ENCODE measurements around the gene EFCAB10.

EFCAB10 gene

GRCh38 chr7:105589356-105590077 is 8.2 kb upstream of the EFCAB10 start:
- H3K4me3 ChIP-seq: no peak overlapping the region
- TF ChIP-seq EZH2 (IDR thresholded peaks at IDR 0.05) (no peak), POLR2AphosphoS5 (IDR thresholded peaks at IDR 0.05; ENCODE audit: borderline replicate concordance, low read depth, low read length) (no peak), FOXP2 (optimal IDR thresholded peaks at IDR 0.05; ENCODE audit: control extremely low read depth, extremely low read length, insufficient read depth) (no peak)
- peak; percentile 63 for DNase-seq (ENCODE audit: low read depth, low spot score)
- no peaks in the 10 kb centered on the region for H3K36me3 ChIP-seq (ENCODE audit: insufficient read depth, low read length)
- no peak overlapping the region for H3K9ac ChIP-seq (ENCODE audit: insufficient read length)
- H3K9me3 ChIP-seq (ENCODE audit: low read depth, low read length): no peaks in the 10 kb centered on the region
- no peak overlapping the region for H3K27ac ChIP-seq

- DNase-seq (ENCODE audit: low read depth, low spot score): no peak
- no peak overlapping the region for H3K9ac ChIP-seq (ENCODE audit: insufficient read length)
- no peaks in the 10 kb centered on the region for H3K36me3 ChIP-seq (ENCODE audit: insufficient read depth, low read length)
- H3K27ac ChIP-seq: no peak overlapping the region
- H3K9me3 ChIP-seq (ENCODE audit: low read depth, low read length): no peaks in the 10 kb centered on the region
- TF ChIP-seq FOXP2 (optimal IDR thresholded peaks at IDR 0.05; ENCODE audit: control extremely low read depth, extremely low read length, insufficient read depth): no peak
- no peak for TF ChIP-seq EZH2 (IDR thresholded peaks at IDR 0.05)
- no peak for TF ChIP-seq POLR2AphosphoS5 (IDR thresholded peaks at IDR 0.05; ENCODE audit: borderline replicate concordance, low read depth, low read length)
- H3K4me3 ChIP-seq: no peak overlapping the region
Observed at GRCh38 chr7:105587909-105588635, 6.8 kb upstream of the EFCAB10 start.

DNA sequence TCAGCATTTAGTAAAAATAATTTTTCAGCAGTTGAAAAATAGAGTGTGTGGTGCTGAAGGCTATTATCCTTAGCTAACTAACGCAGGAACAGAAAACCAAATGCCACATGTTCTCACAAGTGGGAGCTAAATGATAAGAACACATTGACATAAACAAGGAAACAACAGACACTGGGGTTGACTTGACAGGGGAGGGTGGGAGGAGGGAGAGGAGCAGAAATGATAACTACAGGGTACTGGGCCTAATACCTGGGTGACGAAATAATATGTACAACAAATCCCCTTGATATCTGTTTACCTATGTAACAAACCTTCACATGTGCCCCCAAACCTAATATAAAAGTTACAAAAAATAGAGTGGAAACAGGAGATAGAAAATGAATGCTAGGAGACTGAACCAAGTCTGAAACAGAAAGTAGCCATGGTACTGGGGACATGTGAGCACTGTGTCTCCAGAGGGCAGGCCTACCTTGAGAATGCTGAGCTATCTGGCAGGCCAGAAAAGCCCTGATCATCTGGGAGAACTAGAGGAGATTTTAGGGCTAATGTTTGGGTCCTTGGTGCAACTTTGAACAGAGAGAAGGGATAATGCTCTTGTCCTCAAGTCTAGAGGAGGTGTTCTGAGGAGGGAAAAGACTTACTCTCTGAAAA is 4.7 kb upstream of the EFCAB10 start:
- no peak for DNase-seq (ENCODE audit: low read depth, low spot score)
- Histone ChIP-seq H3K4me3 (no peak overlapping the region), H3K9ac (ENCODE audit: insufficient read length) (no peak overlapping the region), H3K9me3 (ENCODE audit: low read depth, low read length) (no peaks in the 10 kb centered on the region), H3K27ac (no peak overlapping the region), H3K36me3 (ENCODE audit: insufficient read depth, low read length) (no peaks in the 10 kb centered on the region)
- TF ChIP-seq FOXP2 (optimal IDR thresholded peaks at IDR 0.05; ENCODE audit: control extremely low read depth, extremely low read length, insufficient read depth) (no peak), POLR2AphosphoS5 (IDR thresholded peaks at IDR 0.05; ENCODE audit: borderline replicate concordance, low read depth, low read length) (no peak)

DNA sequence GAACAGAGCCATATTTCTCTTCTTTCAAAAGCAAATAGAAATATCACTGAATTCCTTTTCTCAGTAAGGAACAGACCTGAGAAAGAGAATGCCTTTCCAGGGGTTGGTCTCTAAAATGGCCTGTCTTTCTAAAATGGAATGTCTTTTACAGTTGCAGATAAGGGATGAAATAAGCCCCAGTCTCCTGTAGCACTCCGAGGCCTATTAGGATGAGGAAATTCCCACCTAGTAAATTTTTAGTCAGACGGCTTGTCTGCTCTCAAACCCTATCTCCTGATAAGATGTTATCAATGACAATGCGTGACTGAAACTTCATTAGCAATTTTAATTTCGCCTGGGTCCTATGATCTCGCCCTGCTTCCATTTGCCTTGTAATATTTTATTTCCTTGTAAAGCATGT is 2.9 kb upstream of the EFCAB10 start:
- Histone ChIP-seq H3K27ac (no peak overlapping the region), H3K9ac (ENCODE audit: insufficient read length) (no peak overlapping the region), H3K9me3 (ENCODE audit: low read depth, low read length) (no peaks in the 10 kb centered on the region), H3K36me3 (ENCODE audit: insufficient read depth, low read length) (no peaks in the 10 kb centered on the region), H3K4me3 (no peak overlapping the region)
- no peak for DNase-seq (ENCODE audit: low read depth, low spot score)
- TF ChIP-seq POLR2AphosphoS5 (IDR thresholded peaks at IDR 0.05; ENCODE audit: borderline replicate concordance, low read depth, low read length): no peak
- TF ChIP-seq FOXP2 (optimal IDR thresholded peaks at IDR 0.05; ENCODE audit: control extremely low read depth, extremely low read length, insufficient read depth): no peak
- TF ChIP-seq EZH2 (IDR thresholded peaks at IDR 0.05): no peak

DNA sequence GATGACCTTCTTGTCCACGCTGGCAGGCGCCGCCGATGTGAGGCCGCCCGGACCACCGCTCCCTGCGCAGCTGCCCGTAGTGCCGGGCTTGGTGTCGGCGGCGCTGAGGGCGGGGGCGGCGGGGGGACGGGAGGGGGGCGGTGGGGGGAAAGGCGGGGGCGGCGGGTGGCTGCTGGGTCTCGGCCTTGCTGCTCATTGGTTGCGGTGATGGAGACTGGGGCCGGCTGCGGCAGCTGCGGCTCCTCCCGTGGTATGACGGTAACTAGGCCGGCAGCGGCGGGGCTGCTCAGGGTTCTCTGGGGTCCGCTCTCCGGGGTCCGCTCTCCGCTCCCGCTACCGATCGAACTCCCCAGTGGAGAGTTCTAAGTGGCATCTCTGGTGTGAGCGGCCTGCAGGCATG is 1.8 kb upstream of the EFCAB10 start:
- Histone ChIP-seq H3K9me3 (ENCODE audit: low read depth, low read length) (no peaks in the 10 kb centered on the region), H3K4me3 (no peak overlapping the region), H3K27ac (no peak overlapping the region), H3K9ac (ENCODE audit: insufficient read length) (no peak overlapping the region), H3K36me3 (ENCODE audit: insufficient read depth, low read length) (no peaks in the 10 kb centered on the region)
- TF ChIP-seq EZH2 (IDR thresholded peaks at IDR 0.05) (no peak), POLR2AphosphoS5 (IDR thresholded peaks at IDR 0.05; ENCODE audit: borderline replicate concordance, low read depth, low read length) (no peak)
- DNase-seq (ENCODE audit: low read depth, low spot score): no peak

GRCh38 chr7:105580022-105580740 is 1.1 kb downstream of the EFCAB10 start:
- TF ChIP-seq POLR2AphosphoS5 (IDR thresholded peaks at IDR 0.05; ENCODE audit: borderline replicate concordance, low read depth, low read length) (no peak), EZH2 (IDR thresholded peaks at IDR 0.05) (no peak), FOXP2 (optimal IDR thresholded peaks at IDR 0.05; ENCODE audit: control extremely low read depth, extremely low read length, insufficient read depth) (no peak)
- Histone ChIP-seq H3K36me3 (ENCODE audit: insufficient read depth, low read length) (no peaks in the 10 kb centered on the region), H3K9ac (ENCODE audit: insufficient read length) (no peak overlapping the region), H3K27ac (no peak overlapping the region), H3K4me3 (no peak overlapping the region), H3K9me3 (ENCODE audit: low read depth, low read length) (no peaks in the 10 kb centered on the region)
- no peak for DNase-seq (ENCODE audit: low read depth, low spot score)

DNA sequence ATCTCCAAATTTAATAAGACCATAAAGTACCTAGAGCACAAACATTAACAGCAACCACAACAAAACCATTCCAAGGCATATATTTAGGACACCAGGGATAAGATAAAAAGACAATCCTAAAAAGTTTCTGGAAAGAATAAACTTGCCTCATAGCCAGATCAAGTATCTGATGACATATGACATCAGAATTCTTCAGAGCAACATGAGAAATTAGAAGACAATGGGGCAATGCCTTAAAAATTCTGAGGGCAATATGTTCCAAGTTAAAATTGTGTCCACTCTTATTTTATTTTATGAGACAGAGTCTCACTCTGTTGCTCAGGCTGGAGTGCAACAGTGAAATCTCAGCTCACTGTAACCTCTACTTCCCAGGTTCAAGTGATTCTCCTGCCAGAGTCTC is 2.8 kb downstream of the EFCAB10 start:
- H3K36me3 ChIP-seq (ENCODE audit: insufficient read depth, low read length): no peaks in the 10 kb centered on the region
- no peak for DNase-seq (ENCODE audit: low read depth, low spot score)
- no peak for TF ChIP-seq POLR2AphosphoS5 (IDR thresholded peaks at IDR 0.05; ENCODE audit: borderline replicate concordance, low read depth, low read length)
- TF ChIP-seq EZH2 (IDR thresholded peaks at IDR 0.05): no peak
- TF ChIP-seq FOXP2 (optimal IDR thresholded peaks at IDR 0.05; ENCODE audit: control extremely low read depth, extremely low read length, insufficient read depth): no peak
- H3K9me3 ChIP-seq (ENCODE audit: low read depth, low read length): no peaks in the 10 kb centered on the region
- H3K9ac ChIP-seq (ENCODE audit: insufficient read length): no peak overlapping the region
- no peak overlapping the region for H3K4me3 ChIP-seq
- no peak overlapping the region for H3K27ac ChIP-seq

- no peak overlapping the region for H3K27ac ChIP-seq
- H3K36me3 ChIP-seq (ENCODE audit: insufficient read depth, low read length): no peaks in the 10 kb centered on the region; the same call in 1 of the 2 replicates
- no peak overlapping the region for H3K9ac ChIP-seq (ENCODE audit: insufficient read length)
- H3K4me3 ChIP-seq: no peak overlapping the region
- no peak for DNase-seq (ENCODE audit: low read depth, low spot score)
- TF ChIP-seq EZH2 (IDR thresholded peaks at IDR 0.05) (no peak), FOXP2 (optimal IDR thresholded peaks at IDR 0.05; ENCODE audit: control extremely low read depth, extremely low read length, insufficient read depth) (no peak), POLR2AphosphoS5 (IDR thresholded peaks at IDR 0.05; ENCODE audit: borderline replicate concordance, low read depth, low read length) (no peak)
- no peaks in the 10 kb centered on the region for H3K9me3 ChIP-seq (ENCODE audit: low read depth, low read length)
Observed at GRCh38 chr7:105577251-105577650, 4.0 kb downstream of the EFCAB10 start.
